ENCODE data around the gene DDR2. TPM values are rescaled to one million over a fixed set of nuclear protein-coding genes. Genes with fewer than 3 reads are reported as not detected.

The DDR2 gene
- polyA plus RNA-seq, 1 donor, result 18.3 TPM

GRCh38 chr1:162706003-162706402, 73.7 kb downstream of the DDR2 start:
- no peaks in the 10 kb centered on the region for H3K27me3 ChIP-seq (ENCODE audit: control insufficient read depth, insufficient read depth, low read length)
- H3K4me3 ChIP-seq (ENCODE audit: low read length), result no peak overlapping the region
- H3K9me3 ChIP-seq (ENCODE audit: control insufficient read depth, low read depth, low read length), result no peaks in the 10 kb centered on the region
- no peaks in the 10 kb centered on the region for H3K36me3 ChIP-seq (ENCODE audit: control insufficient read depth, insufficient read depth, low read length)
- H3K4me1 ChIP-seq (ENCODE audit: control insufficient read depth, insufficient read depth, low read length), result no peaks in the 10 kb centered on the region
- 0% methylated on average over 1 of the region's 2 CpGs for WGBS (ENCODE audit: insufficient coverage, low lambda C conversion rate)
- DNase-seq, result no peak
- no peak overlapping the region for H3K27ac ChIP-seq (ENCODE audit: low read length)

- Histone ChIP-seq H3K27me3 (ENCODE audit: control insufficient read depth, insufficient read depth, low read length) (no peaks in the 10 kb centered on the region), H3K4me1 (ENCODE audit: control insufficient read depth, insufficient read depth, low read length) (no peaks in the 10 kb centered on the region), H3K27ac (ENCODE audit: low read length) (no peak overlapping the region), H3K36me3 (ENCODE audit: control insufficient read depth, insufficient read depth, low read length) (no peaks in the 10 kb centered on the region), H3K4me3 (ENCODE audit: low read length) (no peak overlapping the region), H3K9me3 (ENCODE audit: control insufficient read depth, low read depth, low read length) (no peaks in the 10 kb centered on the region)
- WGBS (ENCODE audit: insufficient coverage, low lambda C conversion rate), result 100% methylated on average over 1 of the region's 3 CpGs
- no peak for DNase-seq
Measured at GRCh38 chr1:162706606-162707005, 74.3 kb downstream of the DDR2 start.

- WGBS (ENCODE audit: insufficient coverage, low lambda C conversion rate), result no CpG with 5 or more reads among the region's 3 CpGs
- no peaks in the 10 kb centered on the region for H3K9me3 ChIP-seq (ENCODE audit: control insufficient read depth, low read depth, low read length)
- H3K27ac ChIP-seq (ENCODE audit: low read length), result no peak overlapping the region
- H3K27me3 ChIP-seq (ENCODE audit: control insufficient read depth, insufficient read depth, low read length), result no peaks in the 10 kb centered on the region
- no peak overlapping the region for H3K4me3 ChIP-seq (ENCODE audit: low read length)
- H3K4me1 ChIP-seq (ENCODE audit: control insufficient read depth, insufficient read depth, low read length), result no peaks in the 10 kb centered on the region
- no peak for DNase-seq
- no peaks in the 10 kb centered on the region for H3K36me3 ChIP-seq (ENCODE audit: control insufficient read depth, insufficient read depth, low read length)
Measured at GRCh38 chr1:162708286-162708685, 76.0 kb downstream of the DDR2 start.

GRCh38 chr1:162709132-162709860, 77.0 kb downstream of the DDR2 start:
- Histone ChIP-seq H3K4me3 (ENCODE audit: low read length) (no peak overlapping the region), H3K4me1 (ENCODE audit: control insufficient read depth, insufficient read depth, low read length) (no peaks in the 10 kb centered on the region), H3K9me3 (ENCODE audit: control insufficient read depth, low read depth, low read length) (no peaks in the 10 kb centered on the region), H3K27me3 (ENCODE audit: control insufficient read depth, insufficient read depth, low read length) (no peaks in the 10 kb centered on the region), H3K27ac (ENCODE audit: low read length) (no peak overlapping the region), H3K36me3 (ENCODE audit: control insufficient read depth, insufficient read depth, low read length) (no peaks in the 10 kb centered on the region)
- DNase-seq, result no peak
- whole genome bisulfite sequencing (ENCODE audit: insufficient coverage, low lambda C conversion rate), result 100% methylated on average over 1 of the region's 4 CpGs

- no peak for DNase-seq
- no peaks in the 10 kb centered on the region for H3K9me3 ChIP-seq (ENCODE audit: control insufficient read depth, low read depth, low read length)
- H3K4me3 ChIP-seq (ENCODE audit: low read length), result no peak overlapping the region
- peak overlapping the region; percentile 17 for H3K27ac ChIP-seq (ENCODE audit: low read length)
- H3K36me3 ChIP-seq (ENCODE audit: control insufficient read depth, insufficient read depth, low read length), result no peaks in the 10 kb centered on the region
- H3K4me1 ChIP-seq (ENCODE audit: control insufficient read depth, insufficient read depth, low read length), result no peaks in the 10 kb centered on the region
- no peaks in the 10 kb centered on the region for H3K27me3 ChIP-seq (ENCODE audit: control insufficient read depth, insufficient read depth, low read length)
- WGBS (ENCODE audit: insufficient coverage, low lambda C conversion rate), result 83% methylated on average over 1 of the region's 1 CpG
Measured at GRCh38 chr1:162709870-162710269, 77.6 kb downstream of the DDR2 start.

- H3K27ac ChIP-seq (ENCODE audit: low read length), result peak overlapping the region; percentile 17
- no peaks in the 10 kb centered on the region for H3K9me3 ChIP-seq (ENCODE audit: control insufficient read depth, low read depth, low read length)
- H3K36me3 ChIP-seq (ENCODE audit: control insufficient read depth, insufficient read depth, low read length), result no peaks in the 10 kb centered on the region
- no peaks in the 10 kb centered on the region for H3K27me3 ChIP-seq (ENCODE audit: control insufficient read depth, insufficient read depth, low read length)
- DNase-seq, result no peak
- H3K4me3 ChIP-seq (ENCODE audit: low read length), result no peak overlapping the region
- no peaks in the 10 kb centered on the region for H3K4me1 ChIP-seq (ENCODE audit: control insufficient read depth, insufficient read depth, low read length)
- WGBS (ENCODE audit: insufficient coverage, low lambda C conversion rate), result no CpG with 5 or more reads among the region's 1 CpG
Measured at GRCh38 chr1:162710345-162710744, 78.1 kb downstream of the DDR2 start.

GRCh38 chr1:162710780-162711465, 78.7 kb downstream of the DDR2 start:
- Histone ChIP-seq H3K4me3 (ENCODE audit: low read length) (no peak overlapping the region), H3K4me1 (ENCODE audit: control insufficient read depth, insufficient read depth, low read length) (no peaks in the 10 kb centered on the region), H3K27ac (ENCODE audit: low read length) (no peak overlapping the region), H3K36me3 (ENCODE audit: control insufficient read depth, insufficient read depth, low read length) (no peaks in the 10 kb centered on the region), H3K27me3 (ENCODE audit: control insufficient read depth, insufficient read depth, low read length) (no peaks in the 10 kb centered on the region), H3K9me3 (ENCODE audit: control insufficient read depth, low read depth, low read length) (no peaks in the 10 kb centered on the region)
- no peak for DNase-seq
- 88% methylated on average over 3 of the region's 4 CpGs for WGBS (ENCODE audit: insufficient coverage, low lambda C conversion rate)

GRCh38 chr1:162712317-162713029, 80.2 kb downstream of the DDR2 start:
- no peaks in the 10 kb centered on the region for H3K36me3 ChIP-seq (ENCODE audit: control insufficient read depth, insufficient read depth, low read length)
- no peak overlapping the region for H3K27ac ChIP-seq (ENCODE audit: low read length)
- no peaks in the 10 kb centered on the region for H3K4me1 ChIP-seq (ENCODE audit: control insufficient read depth, insufficient read depth, low read length)
- H3K4me3 ChIP-seq (ENCODE audit: low read length), result no peak overlapping the region
- H3K27me3 ChIP-seq (ENCODE audit: control insufficient read depth, insufficient read depth, low read length), result no peaks in the 10 kb centered on the region
- no peaks in the 10 kb centered on the region for H3K9me3 ChIP-seq (ENCODE audit: control insufficient read depth, low read depth, low read length)
- WGBS (ENCODE audit: insufficient coverage, low lambda C conversion rate), result no CpG with 5 or more reads among the region's 2 CpGs
- DNase-seq, result no peak

GRCh38 chr1:162716123-162716522, 83.9 kb downstream of the DDR2 start:
- Histone ChIP-seq H3K36me3 (ENCODE audit: control insufficient read depth, insufficient read depth, low read length) (no peaks in the 10 kb centered on the region), H3K27me3 (ENCODE audit: control insufficient read depth, insufficient read depth, low read length) (no peaks in the 10 kb centered on the region), H3K27ac (ENCODE audit: low read length) (no peak overlapping the region), H3K9me3 (ENCODE audit: control insufficient read depth, low read depth, low read length) (no peaks in the 10 kb centered on the region), H3K4me3 (ENCODE audit: low read length) (no peak overlapping the region), H3K4me1 (ENCODE audit: control insufficient read depth, insufficient read depth, low read length) (no peaks in the 10 kb centered on the region)
- no CpG with 5 or more reads among the region's 4 CpGs for WGBS (ENCODE audit: insufficient coverage, low lambda C conversion rate)
- no peak for DNase-seq

GRCh38 chr1:162716552-162716951, 84.3 kb downstream of the DDR2 start:
- Histone ChIP-seq H3K36me3 (ENCODE audit: control insufficient read depth, insufficient read depth, low read length) (no peaks in the 10 kb centered on the region), H3K4me3 (ENCODE audit: low read length) (no peak overlapping the region), H3K4me1 (ENCODE audit: control insufficient read depth, insufficient read depth, low read length) (no peaks in the 10 kb centered on the region), H3K9me3 (ENCODE audit: control insufficient read depth, low read depth, low read length) (no peaks in the 10 kb centered on the region), H3K27me3 (ENCODE audit: control insufficient read depth, insufficient read depth, low read length) (no peaks in the 10 kb centered on the region), H3K27ac (ENCODE audit: low read length) (no peak overlapping the region)
- WGBS (ENCODE audit: insufficient coverage, low lambda C conversion rate), result no CpG with 5 or more reads among the region's 1 CpG
- DNase-seq, result no peak
